HCT116 (cell line): ENCODE data around the gene IQCH. TPM values are rescaled to one million over a fixed set of nuclear protein-coding genes. Genes with fewer than 3 reads are reported as not detected.

ENCODE experiments used
- ATAC-seq: fragments of 200-7000 bp; cut with Tn5 transposase; 2 replicates; pipeline ENCODE4 v1.9.1; 2020; ENCODE audit warnings: mild to moderate bottlenecking, moderate library complexity
- BruUV-seq: library from RNA; stranded (reverse); fragments of 400-500 nt; replicated peaks from 2 replicates; lab custom pipeline; 2021; lab: Mats Ljungman, UMichigan
- CTCF ChIA-PET: fragments of 300-600 bp; sonication (Branson Sonifier 250); formaldehyde crosslinking; loops from one replicate; lab custom pipeline; 2021; ENCODE audit warnings: antibody characterized with exemption; lab: Charles Lee
- POLR2A ChIA-PET: fragments of 300-600, 350-600 bp; sonication (Branson Sonifier 250); formaldehyde crosslinking; loops from one replicate; lab custom pipeline; 2021; ENCODE audit warnings: antibody characterized with exemption; lab: Charles Lee
- RAD21 ChIA-PET, 2 experiments: fragments of 300-600 bp; sonication (Branson Sonifier 250); formaldehyde crosslinking; loops; one replicate each; lab custom pipeline; 2023; ENCODE audit warnings: low total read pairs in 2 of 2; ENCODE audit not compliant: uncharacterized antibody in 2 of 2, unreplicated experiment in 2 of 2, low non-redundant PET in 1 of 2; lab: Charles Lee
- DNase-seq: peaks from one replicate; pipeline ENCODE4 v3.0.0-alpha.2; 2010; ENCODE audit warnings: low read depth, low spot score
- H2AFZ ChIP-seq: fragments of 200-600 bp; shearing (Covaris generic), sonication (generic); 2 replicates; pipeline ENCODE4 v1.6.1; 2017; ENCODE audit warnings: low read depth, mixed run types, mixed read lengths, antibody characterized with exemption, low read length; ENCODE audit not compliant: poor library complexity, severe bottlenecking
- H3K27ac ChIP-seq: 2 replicates; pipeline ENCODE4 v1.5.1; 2012; ENCODE audit warnings: low read depth, low read length
- H3K27me3 ChIP-seq: fragments of 200-600 bp; sonication (generic); 2 replicates; pipeline ENCODE4 v1.6.1; 2016; ENCODE audit warnings: mixed run types, low read length, mixed read lengths; ENCODE audit not compliant: insufficient read depth
- H3K36me3 ChIP-seq, 2 experiments: fragments of 200-500 bp in 1 of 2; fragments of 200-600 bp in 1 of 2; sonication (Bioruptor generic) in 1 of 2; sonication (generic) in 1 of 2; 2 replicates each; pipeline versions ENCODE4 v1.5.1 to v1.6.1; 2014 to 2016; ENCODE audit warnings: low read length in 2 of 2, inconsistent platforms in 1 of 2, mixed read lengths in 1 of 2, mixed run types in 1 of 2; ENCODE audit not compliant: insufficient read depth in 2 of 2, control insufficient read depth in 1 of 2
- H3K4me1 ChIP-seq, 2 experiments: fragments of 200-600 bp in 1 of 2; sonication (generic) in 1 of 2; 2 replicates each; pipeline versions ENCODE4 v1.5.1 to v1.6.1; 2012 to 2017; ENCODE audit warnings: low read length in 2 of 2, inconsistent platforms in 1 of 2, mild to moderate bottlenecking in 1 of 2, mixed read lengths in 1 of 2, mixed run types in 1 of 2, moderate library complexity in 1 of 2; ENCODE audit not compliant: insufficient read depth in 2 of 2, control insufficient read depth in 1 of 2
- H3K4me2 ChIP-seq: fragments of 200-600 bp; sonication (generic); 2 replicates; pipeline ENCODE4 v1.6.1; 2017; ENCODE audit warnings: mixed run types, low read length, mixed read lengths
- H3K4me3 ChIP-seq, 2 experiments: fragments of 200-600 bp in 1 of 2; sonication (generic) in 1 of 2; replicated peaks in 1 of 2; 2 replicates each; pipeline ENCODE4 v1.5.1; 2011 to 2016; ENCODE audit warnings: low read length in 2 of 2, control low read depth in 1 of 2, low read depth in 1 of 2, mild to moderate bottlenecking in 1 of 2, mixed read lengths in 1 of 2, mixed run types in 1 of 2
- H3K79me2 ChIP-seq: fragments of 200-600 bp; sonication (generic); 2 replicates; pipeline ENCODE4 v1.6.1; 2017; ENCODE audit warnings: mild to moderate bottlenecking, mixed run types, low read length, moderate library complexity, mixed read lengths; ENCODE audit not compliant: insufficient read depth
- H3K9ac ChIP-seq: fragments of 200-600 bp; sonication (generic); 2 replicates; pipeline ENCODE4 v1.6.1; 2016; ENCODE audit warnings: low read length, mixed read lengths
- H3K9me2 ChIP-seq: fragments of 200-600 bp; sonication (generic), shearing (Covaris generic); 2 replicates; pipeline ENCODE4 v1.6.1; 2017; ENCODE audit warnings: mixed run types, mild to moderate bottlenecking, moderate library complexity; ENCODE audit not compliant: insufficient read depth
- H3K9me3 ChIP-seq, 2 experiments: fragments of 200-500 bp in 1 of 2; fragments of 200-600 bp in 1 of 2; sonication (Bioruptor generic) in 1 of 2; sonication (generic) in 1 of 2; 2 replicates each; pipeline ENCODE4 v1.6.1; 2014 to 2017; ENCODE audit warnings: low read length in 2 of 2, mixed read lengths in 2 of 2, inconsistent platforms in 1 of 2, low read depth in 1 of 2, mild to moderate bottlenecking in 1 of 2, mixed run types in 1 of 2, moderate library complexity in 1 of 2; ENCODE audit not compliant: control insufficient read depth in 1 of 2, insufficient read depth in 1 of 2
- H4K20me1 ChIP-seq: fragments of 200-600 bp; sonication (generic), shearing (Covaris generic); 2 replicates; pipeline ENCODE4 v1.6.1; 2017; ENCODE audit warnings: mixed run types, mild to moderate bottlenecking, moderate library complexity; ENCODE audit not compliant: insufficient read depth
- EGR1 ChIP-seq: IDR thresholded peaks from 2 replicates; pipeline ENCODE4 v1.6.1; 2012; ENCODE audit warnings: low read depth
- EZH2 ChIP-seq: fragments of 200-600 bp; sonication (generic); IDR thresholded peaks from 2 replicates; pipeline ENCODE4 v1.6.1; 2017; ENCODE audit warnings: antibody characterized with exemption, mixed run types
- EZH2phosphoT487 ChIP-seq: fragments of 200-600 bp; IDR thresholded peaks from 2 replicates; pipeline ENCODE4 v1.6.1; 2018; ENCODE audit warnings: antibody characterized with exemption, borderline replicate concordance
- MAX ChIP-seq: IDR thresholded peaks from 2 replicates; pipeline ENCODE4 v1.6.1; 2012
- POLR2A ChIP-seq: IDR thresholded peaks from 2 replicates; pipeline ENCODE4 v1.7.0; 2011; ENCODE audit warnings: borderline replicate concordance; ENCODE audit not compliant: insufficient read depth, insufficient read length; ENCODE audit errors: extremely low read depth
- POLR2AphosphoS5 ChIP-seq: IDR thresholded peaks from 2 replicates; pipeline ENCODE4 v1.6.1; 2011; ENCODE audit warnings: mild to moderate bottlenecking, low read depth, low read length, moderate library complexity
- SIN3A ChIP-seq: IDR thresholded peaks from 2 replicates; pipeline ENCODE4 v1.6.1; 2012; ENCODE audit warnings: low read depth
- SP1 ChIP-seq: IDR thresholded peaks from 2 replicates; pipeline ENCODE4 v1.6.1; 2012; ENCODE audit warnings: low read depth
- SRF ChIP-seq: IDR thresholded peaks from 2 replicates; pipeline ENCODE4 v1.6.1; 2012; ENCODE audit warnings: low read depth
- YY1 ChIP-seq: IDR thresholded peaks from 2 replicates; pipeline ENCODE4 v1.6.1; 2011; ENCODE audit warnings: low read length, low read depth, moderate library complexity, mild to moderate bottlenecking; ENCODE audit not compliant: insufficient replicate concordance; ENCODE audit errors: extremely low read depth
- ZFX ChIP-seq: fragments of 450-650 bp; IDR thresholded peaks from 2 replicates; pipeline ENCODE4 v1.6.1; 2017
- ZNF274 ChIP-seq: fragments of 200-500 bp; sonication (Bioruptor generic); IDR thresholded peaks from 2 replicates; pipeline ENCODE4 v1.6.1; 2014; ENCODE audit warnings: mild to moderate bottlenecking, low read depth, low read length, inconsistent platforms
- intact Hi-C: fragments of 100-400 bp; cut with micrococcal nuclease; formaldehyde crosslinking; loops from 2 replicates; pipeline ENCODE4 v1.10.0; 2022
- total RNA-seq: library from RNA; stranded (reverse); gene quantifications from one replicate; pipeline ENCODE4 v1.2.1, GENCODE V29; 2021; ENCODE audit not compliant: unreplicated experiment
- TF ChIP-seq, protein P1 (sequence below), 3 experiments: fragments of 200-600 bp in 1 of 3; sonication (generic) in 1 of 3; IDR thresholded peaks in 2 of 3; conservative IDR thresholded peaks in 1 of 3; 2 replicates each; pipeline ENCODE4 v1.5.1; 2012 to 2017; ENCODE audit warnings: low read depth in 2 of 3, low read length in 2 of 3, antibody characterized with exemption in 1 of 3, borderline replicate concordance in 1 of 3, control low read depth in 1 of 3, mild to moderate bottlenecking in 1 of 3, mixed read lengths in 1 of 3, mixed run types in 1 of 3, moderate library complexity in 1 of 3; ENCODE audit not compliant: insufficient read depth in 1 of 3

Gene IQCH
- total RNA-seq, 1 experiment from 2014 or later: 4.6 TPM

- ChIA-PET RAD21 (no interaction called here), CTCF (no interaction called here), POLR2A (no interaction called here)
- TF ChIP-seq, protein P1, sequence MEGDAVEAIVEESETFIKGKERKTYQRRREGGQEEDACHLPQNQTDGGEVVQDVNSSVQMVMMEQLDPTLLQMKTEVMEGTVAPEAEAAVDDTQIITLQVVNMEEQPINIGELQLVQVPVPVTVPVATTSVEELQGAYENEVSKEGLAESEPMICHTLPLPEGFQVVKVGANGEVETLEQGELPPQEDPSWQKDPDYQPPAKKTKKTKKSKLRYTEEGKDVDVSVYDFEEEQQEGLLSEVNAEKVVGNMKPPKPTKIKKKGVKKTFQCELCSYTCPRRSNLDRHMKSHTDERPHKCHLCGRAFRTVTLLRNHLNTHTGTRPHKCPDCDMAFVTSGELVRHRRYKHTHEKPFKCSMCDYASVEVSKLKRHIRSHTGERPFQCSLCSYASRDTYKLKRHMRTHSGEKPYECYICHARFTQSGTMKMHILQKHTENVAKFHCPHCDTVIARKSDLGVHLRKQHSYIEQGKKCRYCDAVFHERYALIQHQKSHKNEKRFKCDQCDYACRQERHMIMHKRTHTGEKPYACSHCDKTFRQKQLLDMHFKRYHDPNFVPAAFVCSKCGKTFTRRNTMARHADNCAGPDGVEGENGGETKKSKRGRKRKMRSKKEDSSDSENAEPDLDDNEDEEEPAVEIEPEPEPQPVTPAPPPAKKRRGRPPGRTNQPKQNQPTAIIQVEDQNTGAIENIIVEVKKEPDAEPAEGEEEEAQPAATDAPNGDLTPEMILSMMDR (IDR thresholded peaks at IDR 0.05 in 2 of 3, conservative IDR thresholded peaks at IDR 0.05 in 1 of 3; ENCODE audit: borderline replicate concordance in 1 of 3, insufficient read depth in 1 of 3, low read depth in 2 of 3, low read length in 2 of 3): no peak
- TF ChIP-seq YY1 (peak; percentile 97), SRF (no peak), ZNF274 (no peak), ZFX (peak; percentile 43; the same call in 1 of the 2 replicates), MAX (peak; percentile 68; the same call in 1 of the 2 replicates), EGR1 (peak; percentile 61; the same call in 1 of the 2 replicates), SIN3A (peak; percentile 76; the same call in 1 of the 2 replicates), SP1 (no peak), POLR2A (peak; percentile 58), EZH2phosphoT487 (no peak), EZH2 (no peak), POLR2AphosphoS5 (peak; percentile 88)
- H2AFZ ChIP-seq: no peak within 1 kb of the TSS
- H3K27me3 ChIP-seq: no peaks in the 10 kb centered on the region
- no TSS peak for BruUV-seq
- H3K9ac ChIP-seq: peak within 1 kb of the TSS; percentile 64
- H3K9me3 ChIP-seq: no peaks in the 10 kb centered on the region
- ATAC-seq (peak; percentile 83), DNase-seq (no peak)
- intact Hi-C loops: no loop called here
- no peaks in the 10 kb centered on the region for H3K9me2 ChIP-seq
- H3K4me3 ChIP-seq: peak within 1 kb of the TSS; percentile 65 to 89
- peak within 1 kb of the TSS; percentile 82 for H3K4me2 ChIP-seq
- H4K20me1 ChIP-seq: no peaks in the 10 kb centered on the region
- peaks cover 4 to 9% of the 10 kb centered on the region in 2 experiments; a peak in 3 of 4 replicates for H3K4me1 ChIP-seq
- no peaks in the 10 kb centered on the region for H3K36me3 ChIP-seq
- no peaks in the 10 kb centered on the region for H3K79me2 ChIP-seq
- H3K27ac ChIP-seq: peak within 1 kb of the TSS; percentile 79
These were observed 288.1 kb downstream of the IQCH start, which contains the start of gene MAP2K5 for GRCh38 chr15:67542420-67543347. Gene MAP2K5 (plus strand): TSS chr15:67542703. CDS start chr15:67543336, 633 bp downstream.
